Inferior parietal cortex (tissue), 1 donor: ENCODE data around the gene TTLL7.

Source experiments
- DNase-seq: peaks from one replicate; pipeline ENCODE4 v3.0.0-alpha.2; 2016; ENCODE audit errors: extremely low spot score

TTLL7 gene, protein sequence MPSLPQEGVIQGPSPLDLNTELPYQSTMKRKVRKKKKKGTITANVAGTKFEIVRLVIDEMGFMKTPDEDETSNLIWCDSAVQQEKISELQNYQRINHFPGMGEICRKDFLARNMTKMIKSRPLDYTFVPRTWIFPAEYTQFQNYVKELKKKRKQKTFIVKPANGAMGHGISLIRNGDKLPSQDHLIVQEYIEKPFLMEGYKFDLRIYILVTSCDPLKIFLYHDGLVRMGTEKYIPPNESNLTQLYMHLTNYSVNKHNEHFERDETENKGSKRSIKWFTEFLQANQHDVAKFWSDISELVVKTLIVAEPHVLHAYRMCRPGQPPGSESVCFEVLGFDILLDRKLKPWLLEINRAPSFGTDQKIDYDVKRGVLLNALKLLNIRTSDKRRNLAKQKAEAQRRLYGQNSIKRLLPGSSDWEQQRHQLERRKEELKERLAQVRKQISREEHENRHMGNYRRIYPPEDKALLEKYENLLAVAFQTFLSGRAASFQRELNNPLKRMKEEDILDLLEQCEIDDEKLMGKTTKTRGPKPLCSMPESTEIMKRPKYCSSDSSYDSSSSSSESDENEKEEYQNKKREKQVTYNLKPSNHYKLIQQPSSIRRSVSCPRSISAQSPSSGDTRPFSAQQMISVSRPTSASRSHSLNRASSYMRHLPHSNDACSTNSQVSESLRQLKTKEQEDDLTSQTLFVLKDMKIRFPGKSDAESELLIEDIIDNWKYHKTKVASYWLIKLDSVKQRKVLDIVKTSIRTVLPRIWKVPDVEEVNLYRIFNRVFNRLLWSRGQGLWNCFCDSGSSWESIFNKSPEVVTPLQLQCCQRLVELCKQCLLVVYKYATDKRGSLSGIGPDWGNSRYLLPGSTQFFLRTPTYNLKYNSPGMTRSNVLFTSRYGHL

DNA sequence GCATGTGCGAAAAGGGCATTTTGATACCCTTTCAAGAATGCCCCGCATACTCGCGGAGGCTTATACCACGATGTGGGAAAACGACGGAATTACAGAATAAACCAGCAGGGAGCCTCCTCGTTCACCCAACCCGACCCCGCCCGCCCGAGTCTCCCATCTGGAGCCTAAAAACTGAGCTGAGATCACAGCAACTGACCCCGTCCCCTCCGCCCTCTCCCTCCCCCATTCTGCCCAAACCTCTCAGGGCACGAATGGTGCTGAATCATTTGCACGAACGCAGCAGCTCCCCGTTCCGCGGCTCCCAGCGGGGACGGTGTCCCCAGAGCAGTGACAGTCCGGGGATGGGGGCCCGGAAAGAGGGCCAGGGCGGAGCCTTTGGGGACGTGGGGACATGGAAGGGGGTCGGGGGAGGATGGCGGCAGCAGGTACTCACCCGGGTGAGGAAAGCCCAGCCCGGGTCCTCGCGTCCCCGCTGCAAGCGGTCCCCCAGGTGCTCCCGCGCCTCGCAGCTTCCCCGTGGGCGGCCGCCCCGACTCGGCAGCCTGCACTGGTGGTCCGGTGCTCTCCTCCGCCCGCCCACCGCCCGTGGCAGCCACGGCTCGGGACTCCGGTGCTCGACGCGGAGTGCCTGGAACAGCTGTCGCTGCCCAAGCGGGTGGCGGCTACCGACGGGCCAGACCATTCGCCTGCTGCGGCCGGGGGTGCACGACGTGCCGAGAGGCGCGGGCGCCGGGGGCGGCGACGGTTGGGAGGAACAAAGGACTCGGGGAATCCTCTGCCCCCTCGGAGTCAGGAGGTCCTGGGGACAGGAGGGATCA lies at the start of gene TTLL7:
Gene TTLL7, minus strand, starts transcription at position 635 of the 818 bp plus-strand sequence. CDS start 46,921 bp downstream, outside the sequence.
- DNase-seq: peak; percentile 83

DNA sequence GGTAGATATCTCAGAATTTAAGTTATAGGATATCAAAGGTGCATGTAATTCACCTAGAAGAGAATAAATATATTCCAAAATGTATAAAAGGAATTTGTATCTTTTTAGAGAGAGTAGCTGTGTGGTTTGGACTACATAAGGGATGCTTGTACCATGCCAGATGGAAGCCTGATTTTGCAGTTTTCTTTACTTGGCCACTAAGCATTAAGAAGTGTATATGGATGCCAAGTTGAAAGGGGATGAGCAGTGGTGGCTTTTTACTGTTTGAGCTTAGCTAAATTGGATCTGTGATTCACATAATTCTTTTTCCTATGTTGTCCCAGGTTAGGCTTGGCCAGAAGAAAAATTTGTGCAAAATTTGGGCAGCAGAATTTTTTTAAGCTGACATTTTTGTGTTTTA lies 43.5 kb upstream of the TTLL7 start:
- DNase-seq: peak; percentile 11

DNA sequence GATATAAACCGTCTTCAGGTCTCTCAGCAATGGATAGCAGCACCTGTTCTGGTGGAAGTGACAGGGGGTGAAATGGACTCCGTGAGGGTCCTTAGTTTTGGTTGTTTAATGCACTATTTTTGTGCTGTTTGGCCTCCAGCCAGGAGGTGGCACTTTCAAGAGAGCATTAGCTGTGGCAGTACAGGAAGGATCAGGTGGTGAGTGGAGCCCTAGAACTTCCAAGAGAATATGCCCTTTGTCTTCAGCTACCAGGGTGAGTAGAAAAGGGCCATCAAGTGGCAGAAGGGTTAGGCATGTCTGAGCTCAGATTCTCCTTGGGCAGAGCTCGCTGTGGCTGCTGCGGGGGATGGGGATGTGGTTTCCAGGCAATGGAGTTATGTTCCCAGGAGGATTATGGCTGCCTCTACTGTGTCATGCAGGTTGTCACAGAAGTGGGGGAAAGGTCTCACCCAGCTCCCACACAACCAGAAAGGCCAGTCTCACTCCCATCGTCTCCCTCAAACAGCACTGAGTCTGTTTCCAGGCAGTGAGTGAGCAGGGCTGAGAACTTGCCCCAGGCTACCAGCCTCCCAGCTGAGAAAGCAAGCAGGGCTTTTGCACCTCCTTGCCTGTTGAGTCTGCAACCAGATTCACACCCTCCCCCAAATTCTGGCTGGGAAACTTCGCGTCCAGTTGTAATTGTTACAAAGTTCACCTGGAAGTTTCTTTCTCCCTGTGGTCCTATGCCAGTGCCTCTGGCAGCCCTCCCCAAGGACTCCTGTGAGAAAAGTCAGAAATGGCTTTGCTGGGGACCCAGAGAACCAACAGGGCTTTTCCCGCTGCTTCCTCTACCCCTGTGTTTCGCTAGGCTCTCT lies 39.1 kb upstream of the TTLL7 start:
- no peak for DNase-seq

DNA sequence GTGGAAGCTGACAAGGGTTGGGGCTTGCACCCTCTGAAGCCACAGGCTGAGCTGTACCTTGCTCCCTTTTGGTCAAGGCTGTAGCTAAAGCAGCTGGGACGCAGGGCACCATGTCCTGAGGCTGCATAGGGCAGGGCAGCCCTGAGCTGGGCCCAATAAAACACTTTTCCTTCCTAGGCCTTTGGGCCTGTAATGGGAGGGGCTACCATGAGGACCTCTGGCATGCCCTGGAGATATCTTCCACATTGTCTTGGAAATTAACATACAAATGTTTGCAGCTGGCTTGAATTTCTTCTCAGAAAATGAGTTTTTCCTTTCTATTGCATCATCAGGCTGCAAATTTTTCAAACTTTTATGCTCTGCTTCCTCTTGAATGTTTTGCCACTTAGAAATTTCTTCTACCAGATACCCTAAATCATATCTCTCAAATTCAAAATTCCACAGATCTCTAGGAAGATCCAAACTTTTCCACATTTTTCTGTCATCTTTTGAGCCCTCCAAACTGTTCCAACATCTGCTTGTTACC lies 32.9 kb upstream of the TTLL7 start:
- DNase-seq: no peak

DNA sequence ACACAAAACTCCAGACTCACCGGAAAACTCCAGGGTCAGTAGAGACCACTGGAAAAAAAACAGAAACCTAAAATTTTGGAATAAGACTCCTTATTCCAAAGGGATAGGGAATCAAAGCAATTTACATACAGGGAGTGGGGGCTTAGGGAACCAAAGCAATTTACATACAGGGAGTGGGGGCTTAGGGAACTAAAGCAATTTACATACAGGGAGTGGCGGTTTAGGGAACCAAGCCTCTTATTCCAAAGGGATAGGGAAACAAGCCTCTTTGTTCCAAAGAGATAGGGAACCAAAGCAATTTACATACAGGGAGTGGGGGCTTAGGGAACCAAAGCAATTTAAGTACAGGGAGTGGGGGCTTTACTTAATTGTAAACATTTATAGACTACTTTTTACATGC lies 28.4 kb upstream of the TTLL7 start:
- no peak for DNase-seq

DNA sequence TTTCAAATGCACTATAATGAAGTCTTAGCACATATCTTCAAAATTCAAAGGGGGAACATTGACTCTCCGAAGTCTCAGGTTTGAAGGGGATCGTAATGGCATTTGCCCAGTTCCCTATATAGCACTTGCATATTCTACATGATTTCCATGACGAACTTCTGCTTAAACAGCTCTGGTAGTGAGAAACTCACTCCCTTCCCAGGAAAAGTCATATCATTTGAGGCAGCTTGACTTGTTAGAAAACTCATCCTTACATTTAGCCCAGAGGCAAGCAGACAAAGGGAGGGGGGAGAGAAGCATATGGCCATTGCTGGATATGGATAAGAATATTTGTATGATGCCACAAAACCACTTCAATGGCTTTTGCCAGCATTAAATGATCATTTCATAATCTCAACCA lies 27.0 kb upstream of the TTLL7 start:
- DNase-seq: no peak

DNA sequence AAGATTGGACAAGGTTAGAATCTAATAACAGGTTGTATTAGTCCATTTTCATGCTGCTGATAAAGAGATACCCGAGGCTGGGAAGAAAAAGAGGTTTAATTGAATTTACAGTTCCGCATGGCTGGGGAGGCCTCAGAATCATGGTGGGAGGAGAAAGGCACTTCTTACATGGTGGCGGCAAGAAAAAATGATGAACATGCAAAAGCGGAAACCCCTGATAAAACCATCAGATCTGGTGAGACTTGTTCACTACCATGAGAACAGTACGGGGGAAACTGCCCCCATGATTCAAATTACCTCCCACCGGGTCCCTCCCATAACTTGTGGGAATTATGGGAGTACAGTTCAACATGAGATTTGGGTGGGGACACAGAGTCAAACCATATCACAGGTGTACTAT lies 22.9 kb upstream of the TTLL7 start:
- no peak for DNase-seq

DNA sequence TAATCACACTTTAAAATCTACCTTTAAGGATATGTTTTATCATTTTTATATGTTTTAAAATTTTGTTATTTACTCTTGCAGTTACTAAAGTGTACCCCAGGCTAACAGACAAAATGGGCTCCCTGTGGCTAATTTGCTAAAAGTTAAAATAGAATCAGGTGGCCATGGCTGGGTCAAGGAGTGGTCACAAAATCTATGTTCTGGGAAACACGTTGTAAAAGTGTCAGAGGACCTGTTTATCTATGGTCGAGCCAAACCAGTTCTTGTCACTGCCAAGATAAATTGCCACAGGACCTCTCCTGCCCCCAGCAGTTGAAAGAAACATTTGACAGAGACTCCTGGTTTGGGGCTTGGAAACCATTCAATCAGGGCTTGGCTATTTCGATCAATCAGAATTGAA lies 21.2 kb upstream of the TTLL7 start:
- DNase-seq: no peak

DNA sequence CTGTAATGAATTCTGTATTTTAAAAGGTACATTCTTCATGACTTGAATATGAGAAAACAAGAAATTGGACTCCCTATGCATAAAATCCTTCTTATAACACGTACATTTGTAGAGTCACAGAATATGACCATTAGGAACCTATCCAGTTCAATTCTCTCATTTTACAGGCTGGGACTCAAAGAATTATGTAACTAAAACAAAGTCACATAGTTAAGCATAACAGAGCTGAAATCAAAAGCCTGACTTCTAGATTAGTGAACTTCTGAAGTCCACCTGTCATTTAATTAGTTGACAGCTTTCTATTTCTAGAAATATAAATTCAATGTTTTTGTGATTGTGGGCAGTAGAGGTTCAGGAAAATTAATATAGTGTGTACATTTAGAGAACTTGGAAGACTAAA lies 20.3 kb upstream of the TTLL7 start:
- DNase-seq: no peak

DNA sequence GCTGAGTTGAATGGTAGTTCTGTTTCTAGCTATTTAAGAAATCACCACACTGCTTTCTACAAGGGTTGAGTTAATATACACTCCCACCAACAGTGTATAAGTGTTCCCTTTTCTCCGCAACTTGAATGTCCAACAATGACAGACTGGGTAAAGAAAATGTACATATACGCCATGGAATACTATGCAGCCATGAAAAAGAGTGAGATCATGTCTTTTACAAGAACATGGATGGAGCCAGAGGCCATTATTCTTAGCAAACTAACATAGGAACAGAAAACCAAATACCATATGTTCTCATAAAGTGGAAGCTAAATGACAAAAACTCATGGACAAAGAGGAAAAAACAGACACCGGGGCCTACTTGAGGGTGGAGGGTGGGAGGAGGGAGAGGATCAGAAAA lies 14.8 kb upstream of the TTLL7 start:
- DNase-seq: no peak

DNA sequence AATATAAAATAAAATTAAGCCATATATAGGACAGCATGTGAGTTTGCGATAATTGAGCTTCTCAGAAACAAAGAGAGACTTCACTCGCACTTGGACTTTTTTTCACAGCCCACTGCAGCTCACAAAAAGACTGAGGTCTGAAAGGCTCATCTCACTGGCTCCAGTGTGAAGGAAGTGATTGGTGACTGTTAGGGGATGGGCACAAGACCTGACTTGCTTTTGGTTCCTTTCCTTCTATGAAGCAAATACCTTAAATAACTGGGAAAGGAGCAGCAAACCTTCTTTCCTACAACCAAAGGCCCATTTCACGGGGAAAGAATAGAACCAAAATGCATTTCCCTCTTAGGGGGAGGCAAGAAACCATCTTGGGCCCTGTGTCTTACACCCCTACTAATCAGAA lies 13.1 kb upstream of the TTLL7 start:
- DNase-seq: no peak

DNA sequence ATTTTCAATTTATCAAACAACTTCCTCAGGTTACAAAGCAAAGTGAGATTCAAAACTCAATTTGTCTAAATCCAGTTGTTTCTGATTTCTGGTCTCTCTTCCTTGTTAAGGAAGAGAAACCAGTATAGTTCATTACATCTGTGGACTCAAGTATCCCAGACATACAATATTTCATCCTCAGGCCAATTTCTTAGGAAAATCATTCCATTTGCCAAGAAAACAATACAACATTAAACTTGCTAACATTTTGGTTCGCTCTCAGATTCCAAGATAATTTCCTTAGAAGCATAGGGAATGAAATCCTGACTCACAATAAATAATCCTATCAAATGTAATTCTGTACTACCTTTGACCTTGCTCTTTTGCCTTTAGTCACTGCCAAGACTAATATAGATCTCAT lies 11.2 kb upstream of the TTLL7 start:
- no peak for DNase-seq

DNA sequence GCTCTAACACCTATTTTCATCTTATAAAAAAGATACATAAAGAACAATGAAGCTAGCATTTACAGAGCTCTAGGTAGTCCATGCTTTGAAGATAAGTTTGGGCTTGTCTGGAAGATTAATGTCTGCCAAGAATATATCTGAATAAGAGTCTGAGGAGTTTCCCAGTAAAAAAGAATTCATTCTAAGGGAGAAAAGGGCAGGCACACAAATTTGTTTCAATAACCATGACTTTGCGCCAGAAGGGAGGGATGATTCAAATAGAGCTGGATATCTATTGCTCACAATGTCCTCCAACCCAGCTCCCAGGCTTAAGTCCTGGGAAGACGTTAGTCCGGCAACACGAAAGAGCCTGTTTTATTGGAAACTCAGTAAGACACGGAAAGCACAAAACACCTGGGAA lies 9.7 kb upstream of the TTLL7 start:
- no peak for DNase-seq

DNA sequence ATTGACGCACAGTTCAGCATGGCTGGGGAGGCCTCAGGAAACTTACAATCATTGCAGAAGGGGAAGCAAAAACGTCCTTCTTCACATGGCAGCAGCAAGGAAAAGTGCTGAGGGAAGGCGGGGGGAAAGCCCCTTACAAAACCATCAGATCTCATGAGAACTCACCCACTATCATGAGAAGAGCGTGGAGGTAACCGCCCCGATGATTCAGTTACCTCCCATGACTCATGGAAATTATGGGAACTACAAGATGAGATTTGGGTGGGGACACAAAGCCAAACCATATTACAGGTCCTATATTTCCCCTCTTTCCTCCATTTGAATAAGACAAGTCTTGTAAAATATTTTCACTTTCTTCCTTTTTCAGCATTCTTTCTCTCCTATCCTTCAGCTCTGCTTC lies 7.7 kb upstream of the TTLL7 start:
- DNase-seq: no peak

DNA sequence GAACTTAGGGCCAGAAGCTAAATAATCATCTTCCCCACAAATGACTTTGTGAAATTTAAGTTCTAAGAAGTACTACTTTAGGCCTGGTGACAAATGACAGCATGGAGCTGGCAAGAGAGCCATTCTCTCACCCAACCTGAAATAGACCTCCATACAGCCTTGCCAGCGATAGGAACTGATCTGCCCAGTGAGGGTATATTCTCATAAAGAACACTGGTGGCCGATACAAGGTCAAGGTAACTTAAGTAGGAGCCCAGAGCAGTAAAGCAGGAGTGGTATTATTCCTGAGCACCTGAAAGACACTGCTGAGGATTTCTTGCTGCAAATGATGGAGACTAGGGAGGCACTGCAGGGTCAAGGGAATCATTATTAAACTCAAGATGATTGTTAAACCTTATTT lies 2.6 kb upstream of the TTLL7 start:
- DNase-seq: peak; percentile 50

DNA sequence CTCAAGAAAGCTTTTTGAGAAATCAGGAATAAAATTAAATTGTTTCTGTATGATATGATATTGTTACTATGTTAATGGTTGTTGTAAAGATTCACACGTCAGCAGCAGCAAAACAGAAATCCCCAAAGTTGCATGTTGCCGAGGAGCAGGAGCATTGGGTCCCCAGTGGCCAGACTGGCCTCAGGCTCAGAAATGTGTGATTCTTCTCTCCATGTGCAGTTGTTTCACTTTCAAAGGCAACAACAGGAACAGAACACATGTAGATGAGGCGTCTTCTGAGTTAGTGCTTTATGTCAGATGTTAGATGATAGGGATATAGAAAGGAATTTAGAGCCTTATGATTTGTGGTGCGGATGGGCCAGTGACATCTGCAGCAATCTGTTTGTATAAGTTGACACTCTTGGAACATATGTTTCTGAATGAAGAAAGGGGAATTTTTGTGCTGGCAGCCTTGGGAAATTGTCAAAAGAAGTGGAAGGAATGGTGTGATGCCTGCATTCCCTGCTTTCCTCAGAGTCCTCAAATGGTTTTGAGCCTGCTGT lies 2.1 kb upstream of the TTLL7 start:
- peak; percentile 47 for DNase-seq

DNA sequence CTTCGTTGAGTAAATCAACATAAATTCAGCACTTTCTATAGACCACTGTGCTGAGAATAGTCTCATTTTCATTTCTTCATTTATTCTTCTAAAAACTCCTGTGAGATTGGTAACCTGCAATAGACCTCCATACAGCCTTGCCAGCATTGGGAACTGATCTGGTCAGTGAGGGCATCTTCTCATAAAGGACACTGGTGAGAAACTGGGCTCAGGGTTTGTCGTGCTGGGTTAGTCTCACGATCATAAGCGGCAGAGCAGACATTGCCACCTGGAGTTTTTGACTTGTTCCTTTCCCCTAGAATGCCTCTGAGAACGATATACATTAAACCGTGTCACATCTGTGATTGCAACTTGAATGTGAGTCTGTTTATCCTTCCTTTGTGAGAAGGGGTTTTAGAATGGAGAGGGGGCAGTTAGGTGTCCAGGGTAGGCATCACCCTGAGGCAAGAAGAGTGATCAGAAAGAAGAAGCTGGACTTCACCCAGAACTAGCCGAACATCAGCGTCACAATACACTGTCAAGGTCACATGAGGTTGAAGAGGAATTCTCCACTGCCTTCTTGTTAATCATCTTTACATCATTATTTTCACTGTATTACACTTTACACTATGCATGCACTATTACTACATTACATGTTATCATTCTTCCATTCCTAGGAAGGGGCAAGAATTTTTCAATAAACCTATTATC lies 1.4 kb upstream of the TTLL7 start:
- peak; percentile 43 for DNase-seq

DNA sequence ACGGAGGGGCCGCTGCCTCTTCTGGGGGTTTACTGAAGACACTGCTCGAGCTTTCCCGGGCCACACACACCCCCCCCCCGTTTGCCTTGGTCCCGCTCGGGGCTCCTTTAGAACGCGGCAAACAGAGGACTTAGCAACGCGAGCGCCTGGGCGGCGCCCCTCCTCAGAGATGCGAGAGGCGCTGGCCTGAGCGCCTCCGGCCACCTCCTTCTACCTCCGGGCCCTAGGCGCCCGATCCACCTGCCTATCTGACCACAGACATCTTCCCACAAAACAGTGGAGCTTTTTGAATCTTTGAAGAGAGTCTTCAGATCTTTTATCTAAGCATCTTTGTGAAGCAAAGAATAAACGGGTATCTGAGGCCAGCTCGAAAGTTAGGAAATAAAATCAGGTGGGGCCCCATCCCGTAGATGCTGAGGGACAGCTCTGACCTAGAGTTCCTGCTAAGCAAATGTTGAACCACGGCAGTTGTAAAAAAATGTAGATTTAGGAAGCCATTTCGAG lies 436 bp upstream of the TTLL7 start:
- DNase-seq: peak; percentile 79

DNA sequence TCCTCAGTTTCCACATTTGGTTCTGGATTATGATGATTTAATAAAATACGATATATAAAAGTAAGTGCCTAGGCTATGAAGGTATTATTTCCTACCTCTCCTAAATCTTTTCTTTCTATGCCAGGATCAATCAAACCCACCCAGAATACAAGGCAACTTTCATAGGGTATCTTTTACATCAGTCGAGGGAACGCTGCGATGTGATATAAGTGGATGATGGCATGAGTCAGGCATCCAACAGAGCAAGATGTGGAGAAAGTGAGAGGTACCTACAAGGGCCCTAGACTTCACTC lies 781 bp downstream of the TTLL7 start:
- no peak for DNase-seq

DNA sequence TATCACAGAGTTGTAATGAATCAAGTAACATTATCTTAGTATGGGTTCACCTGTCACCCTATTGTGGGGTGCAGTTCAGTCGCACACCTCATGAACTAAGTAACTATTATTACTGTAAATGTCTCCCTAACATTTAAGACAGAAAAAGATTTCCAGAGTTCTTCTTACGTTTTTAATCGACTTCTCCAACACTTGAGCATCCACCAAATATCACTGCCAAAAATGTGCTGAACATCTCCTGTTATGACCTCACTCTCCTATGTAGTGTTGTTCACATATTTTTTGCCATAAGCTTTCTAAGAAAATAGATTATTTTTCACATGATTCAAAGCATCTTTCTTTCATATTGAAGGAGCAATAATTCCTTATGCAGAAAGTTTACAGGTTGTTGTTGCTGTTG lies 1.3 kb downstream of the TTLL7 start:
- DNase-seq: peak; percentile 25
